NOMO-1 treated with DMSO at 0.1 percent for 48 hours (cell line): ENCODE measurements around the gene TLR5.

Source experiments
- DNase-seq: peaks from one replicate; lab custom pipeline; 2025; ENCODE audit not compliant: unreplicated experiment; lab: John Stamatoyannopoulos, UW

Gene TLR5

DNA sequence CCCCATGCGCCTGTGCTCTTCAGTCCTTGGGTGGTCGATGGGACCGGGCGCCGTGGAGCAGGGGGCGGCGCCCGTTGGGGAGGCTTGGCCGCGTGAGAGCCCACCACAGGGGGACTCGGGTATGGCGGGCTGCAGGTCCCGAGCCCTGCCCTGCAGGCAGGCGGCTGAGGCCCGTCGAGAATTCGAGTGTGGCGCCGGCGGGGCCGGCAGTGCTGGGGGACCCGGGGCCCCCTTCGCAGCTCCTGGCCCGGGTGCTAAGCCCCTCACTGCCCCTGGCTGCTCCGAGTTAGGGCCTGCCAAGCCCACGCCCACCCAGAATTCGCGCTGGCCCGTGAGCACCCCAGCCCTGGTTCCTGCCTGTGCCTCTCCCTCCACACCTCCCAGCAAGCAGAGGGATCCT is 26.1 kb downstream of the TLR5 start:
- no peak for DNase-seq

GRCh38 chr1:223114871-223115270 is 28.2 kb downstream of the TLR5 start:
- no peak for DNase-seq

GRCh38 chr1:223110952-223111351 is 32.1 kb downstream of the TLR5 start:
- DNase-seq = no peak

DNA sequence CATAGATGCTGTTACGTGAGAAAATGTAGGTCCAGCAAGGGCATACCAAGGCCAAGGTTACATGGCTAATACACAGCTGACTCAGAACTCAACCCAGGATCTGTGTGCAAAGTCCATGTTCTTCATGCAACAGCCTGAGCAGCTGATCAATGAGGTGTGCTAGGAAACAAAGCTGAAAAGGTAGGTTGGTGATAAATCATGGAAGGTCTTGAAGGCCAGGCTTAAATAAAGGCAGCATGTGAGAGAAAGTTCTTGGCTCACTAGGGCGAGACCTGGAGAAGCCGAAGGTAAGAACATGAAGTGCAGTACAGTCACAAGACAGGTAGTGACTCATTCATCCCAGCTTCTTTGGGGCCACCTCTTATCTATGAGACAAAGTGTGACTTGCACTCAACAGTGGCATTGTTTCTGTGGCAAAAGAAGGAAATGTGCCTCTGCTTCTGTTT is 33.4 kb downstream of the TLR5 start:
- DNase-seq = no peak

DNA sequence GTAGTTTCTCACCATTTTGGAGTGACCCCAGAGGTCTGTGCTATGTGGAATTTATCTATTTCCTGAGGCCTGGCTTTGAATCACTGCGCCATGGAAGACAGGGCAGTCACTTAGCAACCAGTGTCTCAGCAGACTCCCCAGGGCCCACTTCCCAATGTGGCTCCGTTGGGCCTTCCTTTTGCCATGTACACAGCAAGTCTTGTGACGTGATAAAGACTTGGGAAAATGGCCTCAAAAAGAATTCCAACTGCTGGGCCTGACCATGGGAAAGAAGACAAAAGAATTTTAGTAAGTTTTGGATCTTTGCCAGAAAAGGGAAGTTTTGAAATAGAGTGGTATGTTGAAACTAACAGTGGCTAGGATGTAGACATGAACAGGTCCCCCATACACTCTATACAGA is 36.2 kb downstream of the TLR5 start:
- peak; percentile 19 for DNase-seq

GRCh38 chr1:223105568-223105967 is 37.5 kb downstream of the TLR5 start:
- no peak for DNase-seq

- no peak for DNase-seq
These were observed 40.1 kb downstream of the TLR5 start for GRCh38 chr1:223102797-223103533.

DNA sequence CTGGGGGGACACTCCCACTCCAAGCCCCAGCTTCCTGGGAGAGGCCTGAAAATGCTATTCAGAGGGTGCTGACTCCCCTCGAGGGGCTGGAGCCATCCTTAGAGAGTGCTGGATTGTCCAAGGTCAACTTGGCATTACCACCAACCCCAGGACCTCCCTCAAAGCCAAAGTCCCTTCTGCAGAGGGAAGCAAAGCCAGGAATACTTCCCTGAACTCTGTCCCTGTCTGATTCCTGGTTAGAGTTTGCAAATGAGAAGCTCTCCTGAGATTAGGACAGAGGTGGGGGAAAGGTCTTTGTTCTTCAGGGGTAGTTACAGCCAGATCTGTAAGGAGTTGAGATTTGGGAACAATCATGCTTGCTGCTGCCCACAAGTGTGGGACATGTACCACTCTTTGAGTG is 45.3 kb downstream of the TLR5 start:
- DNase-seq = no peak

DNA sequence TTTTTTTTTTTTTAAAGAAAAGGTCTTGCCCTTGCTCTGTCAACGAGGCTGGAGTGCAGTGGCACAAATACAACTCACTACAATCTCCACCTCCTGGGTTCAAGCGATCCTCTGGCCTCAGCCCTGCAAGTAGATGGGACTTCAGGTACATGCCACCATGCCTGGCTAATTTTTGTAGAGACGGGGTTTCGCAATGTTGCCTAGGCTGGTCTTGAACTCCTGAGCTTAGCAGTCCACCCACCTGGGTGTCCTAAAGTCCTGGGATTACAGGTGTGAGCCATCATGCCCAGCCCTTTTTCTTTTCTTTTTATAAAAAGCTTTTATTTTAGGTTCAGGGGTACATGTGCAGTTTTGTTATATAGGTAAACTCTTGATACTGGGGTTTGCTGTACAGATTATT is 47.2 kb downstream of the TLR5 start:
- DNase-seq = no peak

DNA sequence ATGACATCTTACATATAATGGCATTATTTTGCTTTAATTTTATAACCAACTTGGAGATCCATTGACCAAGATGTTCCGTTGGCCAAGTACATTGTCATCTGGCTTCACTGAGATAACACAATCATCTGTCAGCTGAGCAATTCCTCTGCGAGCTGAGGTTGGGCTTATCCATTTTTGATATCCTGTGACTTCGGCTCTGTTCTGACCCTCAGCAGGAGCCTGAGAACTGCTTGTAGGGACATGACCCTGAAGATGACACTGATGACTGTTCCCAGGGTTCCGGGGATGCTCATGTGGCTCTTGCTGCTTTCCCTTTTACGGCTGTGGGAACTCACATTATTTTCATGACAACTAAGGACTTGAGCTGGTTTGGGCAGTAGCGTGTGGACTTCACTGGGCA is 51.2 kb downstream of the TLR5 start:
- DNase-seq = no peak

DNA sequence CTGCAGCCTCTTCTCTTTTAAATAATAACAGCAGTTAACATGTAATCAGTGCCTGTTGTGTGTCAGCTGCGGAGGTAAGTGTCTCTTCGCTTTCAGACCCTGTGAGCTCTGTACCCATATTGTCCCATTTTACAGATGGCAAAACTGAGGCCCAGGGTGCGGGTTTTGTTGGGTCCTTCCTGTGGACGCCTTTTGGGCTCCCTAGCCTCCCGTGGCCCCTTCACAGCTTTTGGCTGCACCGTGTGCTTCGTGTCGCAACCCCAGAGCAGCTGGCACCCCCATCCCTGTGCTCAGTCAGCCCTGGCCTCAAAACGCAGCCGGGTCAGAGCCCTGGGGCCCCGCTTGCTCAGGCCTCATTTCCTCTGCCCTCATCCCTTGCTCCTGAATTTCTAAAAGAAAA is 53.8 kb downstream of the TLR5 start:
- DNase-seq = no peak

- no peak for DNase-seq
These were observed 54.3 kb downstream of the TLR5 start for GRCh38 chr1:223088713-223089240.

- no peak for DNase-seq
These were observed 55.5 kb downstream of the TLR5 start for GRCh38 chr1:223087291-223088255.

DNA sequence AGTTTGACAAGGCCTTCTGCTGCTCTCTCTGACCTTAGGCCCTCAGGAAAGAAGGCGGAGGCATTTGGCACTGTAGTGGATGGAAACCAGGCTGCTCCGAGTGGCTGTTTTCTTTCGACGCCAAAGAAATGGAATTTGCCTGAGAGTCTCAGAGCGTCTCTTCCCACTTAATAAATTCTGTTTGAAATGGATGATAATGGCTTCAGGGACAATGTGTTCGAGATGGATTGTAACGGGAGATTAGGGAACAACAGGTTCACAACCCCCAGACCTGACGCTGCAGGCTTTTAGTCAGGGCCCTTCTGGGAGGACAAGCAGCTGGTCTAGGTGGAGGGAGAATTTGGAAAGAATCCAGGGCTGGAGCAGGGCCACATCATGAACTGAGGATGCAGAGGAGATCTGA is 58.6 kb downstream of the TLR5 start:
- no peak for DNase-seq

DNA sequence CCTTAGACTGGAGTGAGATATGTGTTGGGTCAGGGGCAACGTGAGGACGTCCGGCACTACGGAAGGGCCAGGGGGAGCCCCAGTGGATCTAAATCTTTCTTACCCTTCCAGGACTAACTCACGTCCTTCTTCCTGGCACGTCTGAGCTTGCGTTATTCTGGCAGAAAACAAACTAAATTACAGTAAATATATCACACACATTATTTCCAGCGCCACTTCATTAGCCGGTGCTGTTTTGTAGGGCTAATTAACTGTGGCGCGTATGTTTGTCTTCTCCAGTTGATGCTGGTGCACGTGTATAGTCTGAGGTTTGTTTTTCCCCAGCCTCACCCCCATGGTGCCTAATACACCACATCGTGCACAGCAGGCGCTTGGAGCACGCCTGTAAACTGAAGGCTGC is 59.2 kb downstream of the TLR5 start:
- no peak for DNase-seq

DNA sequence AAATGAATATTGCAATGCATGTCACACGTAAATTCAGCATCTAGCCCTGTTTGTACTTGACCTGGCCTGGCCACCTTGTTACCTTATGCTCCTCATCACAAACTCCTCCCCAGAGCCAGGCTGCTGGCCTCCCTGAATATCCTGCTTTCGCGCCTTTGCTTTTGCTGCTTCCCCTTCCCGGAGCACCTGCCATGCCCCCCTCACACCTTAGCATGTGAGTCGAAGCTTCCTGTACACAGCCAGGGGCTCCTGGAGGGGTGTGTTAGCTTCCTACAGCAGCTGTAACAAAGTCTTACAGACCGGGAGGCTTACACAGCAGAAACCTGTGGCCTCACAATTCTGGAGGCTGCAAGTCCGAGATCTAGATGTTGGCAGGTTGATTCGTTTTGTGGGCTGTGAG is 60.1 kb downstream of the TLR5 start:
- no peak for DNase-seq

GRCh38 chr1:223081181-223081994 is 61.7 kb downstream of the TLR5 start:
- peak; percentile 73 for DNase-seq

GRCh38 chr1:223079498-223079897 is 63.5 kb downstream of the TLR5 start:
- DNase-seq = no peak

DNA sequence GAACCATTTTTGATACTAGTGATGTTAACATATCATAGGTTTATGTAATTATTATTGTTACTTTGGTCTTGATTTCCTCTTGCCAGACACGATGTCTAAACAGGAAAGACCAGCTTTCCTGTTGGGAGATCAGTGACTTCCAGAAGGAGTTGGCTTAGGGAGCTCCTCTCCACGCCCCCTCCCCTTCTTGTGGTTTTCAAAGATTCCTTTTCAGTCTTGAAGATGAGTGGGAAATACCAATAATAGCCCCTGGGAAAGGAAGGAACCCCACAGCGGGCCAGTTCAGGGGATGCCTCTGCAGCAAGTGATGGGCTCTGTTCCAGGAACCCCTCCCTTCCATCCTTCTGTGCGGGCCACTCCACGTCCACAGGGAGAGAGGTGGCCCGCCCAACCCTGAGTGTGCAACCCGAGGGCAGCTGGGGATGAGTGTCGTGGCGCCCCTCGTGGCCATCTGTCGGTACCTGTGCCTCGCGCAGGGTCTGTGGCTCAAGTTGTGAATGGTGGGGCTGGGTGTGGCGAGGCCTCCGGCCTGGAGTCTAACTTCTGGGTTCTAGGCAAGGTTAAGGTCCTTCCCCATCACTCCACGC is 65.7 kb downstream of the TLR5 start:
- DNase-seq = no peak

DNA sequence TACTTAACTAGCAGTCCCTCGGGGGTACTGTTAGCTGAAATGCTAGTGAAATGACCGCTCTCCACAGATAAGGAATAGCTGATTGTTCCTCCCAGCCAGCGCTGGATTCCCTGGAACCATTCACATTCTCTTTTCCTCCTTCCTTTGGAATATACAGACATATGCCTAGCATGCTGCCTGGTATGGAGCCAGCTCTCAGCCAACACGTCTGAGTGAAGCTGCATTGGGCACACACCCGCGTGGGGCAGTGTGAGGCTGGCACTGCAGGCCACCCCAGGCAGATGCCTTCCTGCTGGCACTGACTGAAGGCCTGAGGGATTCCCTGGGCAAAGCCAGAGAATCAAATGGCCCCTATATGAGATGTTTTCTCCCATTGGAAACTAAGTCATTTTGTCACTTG is 66.7 kb downstream of the TLR5 start:
- no peak for DNase-seq

DNA sequence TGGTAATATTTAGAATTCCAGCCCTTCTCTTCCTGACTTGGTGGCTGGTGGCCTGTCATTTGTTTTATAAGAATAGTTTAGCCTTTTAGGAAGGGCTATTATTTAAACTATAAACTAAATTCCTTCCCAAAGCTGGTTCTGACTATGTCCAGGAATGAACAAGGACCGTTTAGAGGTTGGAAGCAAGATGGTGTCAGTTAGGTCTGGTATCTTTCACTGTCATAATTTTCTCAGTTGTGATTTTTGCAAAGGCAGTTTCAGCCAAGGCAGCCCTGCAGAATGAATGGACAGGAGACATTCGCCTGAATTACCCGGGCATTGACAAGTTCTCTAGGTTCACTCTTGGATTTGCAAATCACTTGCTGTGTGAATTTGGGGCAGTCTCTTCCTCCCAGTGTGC is 67.2 kb downstream of the TLR5 start:
- no peak for DNase-seq
